Neural cell (in vitro differentiated cells): ENCODE data around the gene VASN.

Source experiments
- CTCF ChIP-seq: fragments of 450-650 bp; IDR thresholded peaks from 2 replicates; pipeline ENCODE4 v1.5.1; 2014; ENCODE audit warnings: antibody characterized with exemption, mild to moderate bottlenecking, moderate library complexity; ENCODE audit not compliant: poor library complexity, severe bottlenecking
- EP300 ChIP-seq: fragments of 450-650 bp; conservative IDR thresholded peaks from 2 replicates; pipeline ENCODE4 v1.6.1; 2014; ENCODE audit warnings: antibody characterized with exemption, mild to moderate bottlenecking, moderate library complexity; ENCODE audit not compliant: poor library complexity, severe bottlenecking
- EZH2 ChIP-seq: fragments of 200-600, 300-800 bp; shearing (Covaris generic), sonication (generic); IDR thresholded peaks from 2 replicates; pipeline ENCODE4 v1.6.1; 2014; ENCODE audit warnings: antibody characterized with exemption, low read length, borderline replicate concordance, mild to moderate bottlenecking; ENCODE audit not compliant: insufficient read depth, poor library complexity, severe bottlenecking
- MXI1 ChIP-seq: fragments of 450-650 bp; conservative IDR thresholded peaks from 2 replicates; pipeline ENCODE4 v1.6.1; 2014; ENCODE audit warnings: antibody characterized with exemption, mild to moderate bottlenecking; ENCODE audit not compliant: poor library complexity, severe bottlenecking
- POLR2AphosphoS5 ChIP-seq: IDR thresholded peaks from 2 replicates; pipeline ENCODE4 v1.6.1; 2012
- REST ChIP-seq: IDR thresholded peaks from 2 replicates; pipeline ENCODE4 v1.6.1; 2012; ENCODE audit warnings: borderline replicate concordance

GRCh38 chr16:4347010-4347409 is 24.6 kb upstream of the VASN start:
- TF ChIP-seq EZH2, result no peak
- TF ChIP-seq EP300, result no peak
- no peak for TF ChIP-seq CTCF
- TF ChIP-seq MXI1, result no peak
- TF ChIP-seq POLR2AphosphoS5, result no peak
- TF ChIP-seq REST, result no peak
